Vagina (tissue), 2 donors: ENCODE data around the gene SEMA4D.

ENCODE experiments used
- CTCF ChIP-seq, 3 experiments: fragments of 450-650 bp in 2 of 3; fragments of 200-600 bp in 1 of 3; sonication (generic) in 1 of 3; IDR thresholded peaks; one replicate each; pipeline ENCODE4 v1.5.1; 2017 to 2019; ENCODE audit warnings: antibody characterized with exemption in 3 of 3, mild to moderate bottlenecking in 2 of 3, moderate library complexity in 2 of 3
- POLR2A ChIP-seq, 2 donors: fragments of 450-650 bp; IDR thresholded peaks; one replicate each; pipeline ENCODE4 v1.6.1; 2017; ENCODE audit warnings: antibody characterized with exemption in 2 of 2, mild to moderate bottlenecking in 2 of 2, moderate library complexity in 2 of 2

- no peak for TF ChIP-seq CTCF (IDR thresholded peaks at IDR 0.05)
- TF ChIP-seq POLR2A (IDR thresholded peaks at IDR 0.05): no peak
Measured at GRCh38 chr9:89475891-89476440, 21.9 kb downstream of the SEMA4D start.
